ENCODE results near the gene CFAP65. TPM values are rescaled to one million over a fixed set of nuclear protein-coding genes. Genes with fewer than 3 reads are reported as not detected.

The CFAP65 gene
- total RNA-seq, 6 experiments from 2014 or later = not detected

GRCh38 chr2:219016721-219017120, 24.6 kb downstream of the CFAP65 start:
- DNase-seq (peak in 1 of 3 donors; percentile 40), ATAC-seq (no peak)
- WGBS (ENCODE audit: insufficient coverage, low coverage, low lambda C conversion rate, missing lambda C conversion rate) = 83% methylated on average over 11 of the region's 11 CpGs

GRCh38 chr2:219010873-219011272, 30.4 kb downstream of the CFAP65 start:
- ATAC-seq (no peak), DNase-seq (no peak)
- H3K9me3 ChIP-seq = no peaks in the 10 kb centered on the region
- TF ChIP-seq CTCF (IDR thresholded peaks at IDR 0.05) (no peak), POLR2A (IDR thresholded peaks at IDR 0.05) (no peak)
- no peak overlapping the region for H3K4me3 ChIP-seq
- 65% methylated on average over 3 of the region's 5 CpGs for WGBS (ENCODE audit: insufficient coverage, low coverage, low lambda C conversion rate, missing lambda C conversion rate)
- H3K27ac ChIP-seq = no peak overlapping the region
- H3K4me1 ChIP-seq = no peaks in the 10 kb centered on the region
- H3K27me3 ChIP-seq = no peaks in the 10 kb centered on the region
- no peaks in the 10 kb centered on the region for H3K36me3 ChIP-seq
- intact Hi-C loops (cut with DNase I) = no loop called here

More at GRCh38 chr2:219016721-219017120, 24.6 kb downstream of the CFAP65 start:
- TF ChIP-seq POLR2A (IDR thresholded peaks at IDR 0.05) (no peak), CTCF (IDR thresholded peaks at IDR 0.05) (no peak)
- Histone ChIP-seq H3K9me3 (no peaks in the 10 kb centered on the region), H3K36me3 (no peaks in the 10 kb centered on the region), H3K4me1 (no peaks in the 10 kb centered on the region), H3K4me3 (no peak overlapping the region), H3K27ac (no peak overlapping the region), H3K27me3 (no peaks in the 10 kb centered on the region)
- intact Hi-C loops (cut with DNase I) = no loop called here

GRCh38 chr2:219010162-219010756, 31.1 kb downstream of the CFAP65 start:
- Histone ChIP-seq H3K27me3 (no peaks in the 10 kb centered on the region), H3K27ac (no peak overlapping the region), H3K36me3 (no peaks in the 10 kb centered on the region), H3K9me3 (no peaks in the 10 kb centered on the region), H3K4me3 (no peak overlapping the region), H3K4me1 (no peaks in the 10 kb centered on the region)
- TF ChIP-seq CTCF (IDR thresholded peaks at IDR 0.05) (peak; percentile 26 to 55 (median 50)), POLR2A (IDR thresholded peaks at IDR 0.05) (no peak)
- DNase-seq (no peak), ATAC-seq (peak; percentile 82 to 87 (median 84))
- intact Hi-C loops (cut with DNase I) = no loop called here
- WGBS (ENCODE audit: insufficient coverage, low coverage, low lambda C conversion rate, missing lambda C conversion rate) = 8% methylated on average over 2 of the region's 6 CpGs

- no peak for TF ChIP-seq CTCF (IDR thresholded peaks at IDR 0.05)
- no peak for TF ChIP-seq POLR2A (IDR thresholded peaks at IDR 0.05)
- Histone ChIP-seq H3K4me3 (no peak overlapping the region), H3K27me3 (no peaks in the 10 kb centered on the region), H3K27ac (no peak overlapping the region), H3K36me3 (no peaks in the 10 kb centered on the region), H3K9me3 (no peaks in the 10 kb centered on the region), H3K4me1 (no peaks in the 10 kb centered on the region)
- intact Hi-C loops (cut with DNase I) = no loop called here
- DNase-seq (no peak), ATAC-seq (no peak)
- 40% methylated on average over 2 of the region's 2 CpGs for WGBS (ENCODE audit: insufficient coverage, low coverage, low lambda C conversion rate, missing lambda C conversion rate)
Measured at GRCh38 chr2:219009294-219009693, 32.0 kb downstream of the CFAP65 start.

Measured in right lobe of liver (tissue), 6 donors.